HEK293 (cell line): ENCODE measurements around the gene SLC35B4.

Experiments used
- ZFP3 ChIP-seq: fragments of 450-650 bp; formaldehyde crosslinking; IDR thresholded peaks from 2 replicates; pipeline ENCODE4 v1.5.1; 2016; ENCODE audit warnings: low read depth, missing biosample characterization, missing genetic modification characterization
- ZNF146 ChIP-seq: fragments of 450-650 bp; formaldehyde crosslinking; IDR thresholded peaks from 2 replicates; pipeline ENCODE4 v1.5.1; 2016; ENCODE audit warnings: missing biosample characterization, missing genetic modification characterization
- ZNF510 ChIP-seq: fragments of 450-650 bp; formaldehyde crosslinking; IDR thresholded peaks from 2 replicates; pipeline ENCODE4 v1.5.1; 2018; ENCODE audit warnings: mild to moderate bottlenecking, missing genetic modification characterization, missing biosample characterization; ENCODE audit not compliant: insufficient replicate concordance
- TF ChIP-seq, protein P1 (sequence below): fragments of 450-650 bp; formaldehyde crosslinking; IDR thresholded peaks from 2 replicates; pipeline ENCODE4 v1.5.1; 2016; ENCODE audit warnings: missing biosample characterization, missing genetic modification characterization
- TF ChIP-seq, protein P2 (sequence below): fragments of 450-650 bp; formaldehyde crosslinking; IDR thresholded peaks from 2 replicates; pipeline ENCODE4 v1.5.1; 2016; ENCODE audit warnings: missing biosample characterization, missing genetic modification characterization

DNA sequence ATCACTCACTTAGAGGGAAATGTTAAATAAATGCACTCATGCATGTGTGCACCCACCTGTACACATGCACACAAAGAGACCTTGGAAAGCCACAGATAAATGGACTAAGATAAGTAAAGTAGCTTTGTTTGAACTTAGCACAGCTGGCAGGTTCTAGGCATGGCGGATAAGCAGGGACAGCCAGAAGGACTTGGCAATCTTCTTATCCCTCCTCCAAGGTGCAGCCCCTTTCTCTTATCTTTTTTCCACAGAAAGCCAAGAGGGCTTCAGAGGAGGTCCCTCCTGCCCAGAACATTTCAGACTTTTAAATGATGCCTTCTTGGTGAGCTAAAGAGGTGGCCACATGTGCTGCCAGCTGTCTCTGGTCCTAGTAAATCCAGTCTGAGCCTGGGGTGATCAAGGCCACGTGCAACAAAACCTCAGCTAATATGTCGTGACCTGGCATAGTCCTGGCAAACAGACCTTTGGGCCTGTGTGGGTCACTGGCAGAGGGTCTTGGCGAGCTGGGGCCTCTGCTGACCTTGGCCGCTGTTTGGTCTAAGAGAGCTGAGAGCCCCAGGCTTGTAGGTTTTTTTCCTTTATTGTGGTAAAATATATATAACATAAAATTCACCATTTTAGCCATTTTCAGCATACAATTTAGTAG lies 43.2 kb upstream of the SLC35B4 start:
- TF ChIP-seq, protein P1, sequence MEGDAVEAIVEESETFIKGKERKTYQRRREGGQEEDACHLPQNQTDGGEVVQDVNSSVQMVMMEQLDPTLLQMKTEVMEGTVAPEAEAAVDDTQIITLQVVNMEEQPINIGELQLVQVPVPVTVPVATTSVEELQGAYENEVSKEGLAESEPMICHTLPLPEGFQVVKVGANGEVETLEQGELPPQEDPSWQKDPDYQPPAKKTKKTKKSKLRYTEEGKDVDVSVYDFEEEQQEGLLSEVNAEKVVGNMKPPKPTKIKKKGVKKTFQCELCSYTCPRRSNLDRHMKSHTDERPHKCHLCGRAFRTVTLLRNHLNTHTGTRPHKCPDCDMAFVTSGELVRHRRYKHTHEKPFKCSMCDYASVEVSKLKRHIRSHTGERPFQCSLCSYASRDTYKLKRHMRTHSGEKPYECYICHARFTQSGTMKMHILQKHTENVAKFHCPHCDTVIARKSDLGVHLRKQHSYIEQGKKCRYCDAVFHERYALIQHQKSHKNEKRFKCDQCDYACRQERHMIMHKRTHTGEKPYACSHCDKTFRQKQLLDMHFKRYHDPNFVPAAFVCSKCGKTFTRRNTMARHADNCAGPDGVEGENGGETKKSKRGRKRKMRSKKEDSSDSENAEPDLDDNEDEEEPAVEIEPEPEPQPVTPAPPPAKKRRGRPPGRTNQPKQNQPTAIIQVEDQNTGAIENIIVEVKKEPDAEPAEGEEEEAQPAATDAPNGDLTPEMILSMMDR (tag by site-specific recombination) = no peak
- TF ChIP-seq, protein P2, sequence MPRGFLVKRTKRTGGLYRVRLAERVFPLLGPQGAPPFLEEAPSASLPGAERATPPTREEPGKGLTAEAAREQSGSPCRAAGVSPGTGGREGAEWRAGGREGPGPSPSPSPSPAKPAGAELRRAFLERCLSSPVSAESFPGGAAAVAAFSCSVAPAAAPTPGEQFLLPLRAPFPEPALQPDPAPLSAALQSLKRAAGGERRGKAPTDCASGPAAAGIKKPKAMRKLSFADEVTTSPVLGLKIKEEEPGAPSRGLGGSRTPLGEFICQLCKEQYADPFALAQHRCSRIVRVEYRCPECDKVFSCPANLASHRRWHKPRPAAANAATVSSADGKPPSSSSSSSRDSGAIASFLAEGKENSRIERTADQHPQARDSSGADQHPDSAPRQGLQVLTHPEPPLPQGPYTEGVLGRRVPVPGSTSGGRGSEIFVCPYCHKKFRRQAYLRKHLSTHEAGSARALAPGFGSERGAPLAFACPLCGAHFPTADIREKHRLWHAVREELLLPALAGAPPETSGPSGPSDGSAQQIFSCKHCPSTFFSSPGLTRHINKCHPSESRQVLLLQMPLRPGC (tag by site-specific recombination) = no peak
- TF ChIP-seq ZNF146 (tag by site-specific recombination) (no peak), ZFP3 (tag by site-specific recombination) (no peak), ZNF510 (no peak)
